ENCODE measurements around the gene FAM174C. TPM values are rescaled to one million over a fixed set of nuclear protein-coding genes. Genes with fewer than 3 reads are reported as not detected.

The FAM174C gene
- total and polyA plus RNA-seq, 2 of the 8 experiments (the other 6 are each of a cell fraction or from before 2014, with no cell fraction given), result 44.5 to 125 TPM

- TF ChIP-seq JUND (IDR thresholded peaks at IDR 0.05; ENCODE audit: low read length) (no peak), SP1 (IDR thresholded peaks at IDR 0.05; ENCODE audit: low read depth, low read length) (no peak), GTF2F1 (IDR thresholded peaks at IDR 0.05; ENCODE audit: borderline replicate concordance, low read depth, low read length) (no peak), NANOG (IDR thresholded peaks at IDR 0.05; ENCODE audit: insufficient read depth, low read depth, low read length, poor library complexity, severe bottlenecking) (no peak)
Observed at GRCh38 chr19:1232652-1233072, 42.7 kb upstream of the FAM174C start (continued).

Data from H1 (cell line).